Fibroblast of mammary gland (primary cell): ENCODE data around the gene TRUB2.

ENCODE experiments used
- DNase-seq: peaks from one replicate; pipeline ENCODE4 v3.0.0-alpha.2; 2010; ENCODE audit warnings: low read depth
- H3K4me3 ChIP-seq: 2 replicates; pipeline ENCODE4 v1.5.1; 2011; ENCODE audit warnings: low read depth, mild to moderate bottlenecking, low read length, moderate library complexity; ENCODE audit not compliant: control insufficient read depth
- TF ChIP-seq, protein P1 (sequence below): conservative IDR thresholded peaks from 2 replicates; pipeline ENCODE4 v1.5.1; 2011; ENCODE audit warnings: low read depth, low read length, inconsistent platforms; ENCODE audit not compliant: control insufficient read depth, insufficient read depth

The TRUB2 gene

GRCh38 chr9:128266868-128267590 lies 55.2 kb downstream of the TRUB2 start:
- TF ChIP-seq, protein P1, sequence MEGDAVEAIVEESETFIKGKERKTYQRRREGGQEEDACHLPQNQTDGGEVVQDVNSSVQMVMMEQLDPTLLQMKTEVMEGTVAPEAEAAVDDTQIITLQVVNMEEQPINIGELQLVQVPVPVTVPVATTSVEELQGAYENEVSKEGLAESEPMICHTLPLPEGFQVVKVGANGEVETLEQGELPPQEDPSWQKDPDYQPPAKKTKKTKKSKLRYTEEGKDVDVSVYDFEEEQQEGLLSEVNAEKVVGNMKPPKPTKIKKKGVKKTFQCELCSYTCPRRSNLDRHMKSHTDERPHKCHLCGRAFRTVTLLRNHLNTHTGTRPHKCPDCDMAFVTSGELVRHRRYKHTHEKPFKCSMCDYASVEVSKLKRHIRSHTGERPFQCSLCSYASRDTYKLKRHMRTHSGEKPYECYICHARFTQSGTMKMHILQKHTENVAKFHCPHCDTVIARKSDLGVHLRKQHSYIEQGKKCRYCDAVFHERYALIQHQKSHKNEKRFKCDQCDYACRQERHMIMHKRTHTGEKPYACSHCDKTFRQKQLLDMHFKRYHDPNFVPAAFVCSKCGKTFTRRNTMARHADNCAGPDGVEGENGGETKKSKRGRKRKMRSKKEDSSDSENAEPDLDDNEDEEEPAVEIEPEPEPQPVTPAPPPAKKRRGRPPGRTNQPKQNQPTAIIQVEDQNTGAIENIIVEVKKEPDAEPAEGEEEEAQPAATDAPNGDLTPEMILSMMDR: no peak
- no peak overlapping the region for H3K4me3 ChIP-seq
- no peak for DNase-seq

DNA sequence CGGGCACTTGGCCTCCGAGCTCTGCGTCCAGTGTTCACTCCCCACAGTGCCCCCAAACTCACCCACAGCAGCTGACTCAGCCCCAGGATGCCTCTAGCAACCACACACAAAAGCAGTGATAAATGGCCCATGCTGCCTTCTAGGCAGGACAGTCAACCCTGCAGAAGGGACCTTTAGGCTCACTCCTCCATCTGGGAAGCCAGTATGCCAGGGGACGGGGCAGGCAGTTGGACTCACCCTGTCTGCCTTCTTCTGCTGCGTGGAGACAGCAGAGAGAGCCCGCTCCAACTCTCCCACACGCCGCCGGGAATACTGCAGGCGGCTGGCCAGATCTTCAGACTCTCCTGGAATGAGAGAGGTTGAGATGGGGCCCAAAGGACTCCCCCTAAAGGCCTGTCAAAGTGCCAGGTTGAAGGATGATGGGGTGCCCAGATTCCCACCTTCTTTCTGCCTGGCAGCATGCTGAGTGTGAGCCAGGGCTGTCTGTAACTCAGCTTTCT lies 56.8 kb downstream of the TRUB2 start:
- H3K4me3 ChIP-seq: no peak overlapping the region
- DNase-seq: no peak
- TF ChIP-seq, protein P1: no peak

- no peak for DNase-seq
- H3K4me3 ChIP-seq: no peak overlapping the region
- TF ChIP-seq, protein P1: no peak
Measured at GRCh38 chr9:128262687-128263086, 59.6 kb downstream of the TRUB2 start.

DNA sequence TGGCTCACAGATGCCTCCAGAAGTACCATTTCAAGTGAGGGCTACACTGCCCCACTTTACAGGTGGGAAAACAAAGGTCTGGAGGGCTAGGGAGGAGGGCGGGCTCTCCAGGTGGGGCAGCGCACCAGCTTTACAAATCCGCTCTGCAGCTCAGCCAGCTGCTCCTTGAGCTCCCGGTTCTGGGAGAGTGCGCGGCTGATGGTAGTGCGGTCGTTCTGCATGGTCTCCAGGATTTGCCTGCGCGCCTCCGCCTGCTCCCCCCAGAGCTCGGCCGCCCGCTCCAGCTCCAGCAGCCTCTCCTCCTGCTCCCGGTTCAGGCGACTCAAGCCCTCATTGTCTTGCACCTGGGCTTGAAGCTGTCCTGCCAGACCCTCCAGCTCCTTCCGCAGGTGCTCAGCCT lies 61.9 kb downstream of the TRUB2 start:
- no peak overlapping the region for H3K4me3 ChIP-seq
- TF ChIP-seq, protein P1: no peak
- no peak for DNase-seq

DNA sequence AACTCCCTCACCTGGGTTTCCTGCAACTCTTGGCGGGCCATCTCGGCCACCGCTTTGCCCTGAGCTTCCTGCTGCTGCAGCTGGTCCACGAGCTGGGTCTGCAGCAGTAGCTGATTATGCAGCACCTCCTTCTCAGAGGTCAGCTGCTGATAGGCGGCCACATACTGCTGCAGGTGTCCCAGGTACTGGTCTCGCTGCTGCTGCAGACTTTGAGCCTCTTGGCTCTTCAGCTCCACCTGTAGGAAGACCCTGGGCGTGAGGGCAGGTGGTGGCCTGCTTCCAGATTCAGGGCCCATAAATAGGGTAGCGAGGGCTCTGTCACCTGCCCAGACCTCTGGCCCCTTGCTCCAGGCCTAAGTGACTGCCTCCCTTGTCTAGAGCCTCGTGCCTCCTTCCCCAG lies 63.1 kb downstream of the TRUB2 start:
- no peak for DNase-seq
- no peak overlapping the region for H3K4me3 ChIP-seq
- TF ChIP-seq, protein P1: no peak

GRCh38 chr9:128258326-128258725 lies 63.9 kb downstream of the TRUB2 start:
- TF ChIP-seq, protein P1: no peak

DNA sequence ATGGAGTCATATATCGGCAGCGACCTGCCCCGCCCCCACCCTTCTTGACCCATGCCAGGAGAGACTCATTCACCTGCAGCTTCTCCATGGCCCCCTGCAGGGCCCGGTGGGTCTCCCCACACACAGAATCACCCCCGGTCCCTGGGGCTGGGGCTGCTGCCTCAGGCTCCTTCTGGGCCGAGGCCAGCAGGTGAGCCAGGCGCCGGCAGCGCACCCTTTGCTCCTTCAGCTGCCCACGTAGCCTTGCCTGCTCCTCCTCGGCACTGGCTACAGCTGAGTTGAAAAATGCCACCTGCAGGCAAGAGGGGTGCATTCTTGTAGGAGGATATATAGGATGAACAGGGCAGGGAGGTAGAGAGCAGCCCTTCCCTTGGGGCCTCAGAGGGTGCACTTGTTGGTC lies 64.3 kb downstream of the TRUB2 start:
- no peak overlapping the region for H3K4me3 ChIP-seq
- TF ChIP-seq, protein P1: no peak
- no peak for DNase-seq

More at GRCh38 chr9:128258326-128258725, 63.9 kb downstream of the TRUB2 start:
- no peak overlapping the region for H3K4me3 ChIP-seq
- no peak for DNase-seq
